Measurements from ENCODE around the gene UNC45A. TPM values are rescaled to one million over a fixed set of nuclear protein-coding genes. Genes with fewer than 3 reads are reported as not detected.

The UNC45A gene
- total RNA-seq, 1 experiment from 2014 or later, result 68.4 TPM

DNA sequence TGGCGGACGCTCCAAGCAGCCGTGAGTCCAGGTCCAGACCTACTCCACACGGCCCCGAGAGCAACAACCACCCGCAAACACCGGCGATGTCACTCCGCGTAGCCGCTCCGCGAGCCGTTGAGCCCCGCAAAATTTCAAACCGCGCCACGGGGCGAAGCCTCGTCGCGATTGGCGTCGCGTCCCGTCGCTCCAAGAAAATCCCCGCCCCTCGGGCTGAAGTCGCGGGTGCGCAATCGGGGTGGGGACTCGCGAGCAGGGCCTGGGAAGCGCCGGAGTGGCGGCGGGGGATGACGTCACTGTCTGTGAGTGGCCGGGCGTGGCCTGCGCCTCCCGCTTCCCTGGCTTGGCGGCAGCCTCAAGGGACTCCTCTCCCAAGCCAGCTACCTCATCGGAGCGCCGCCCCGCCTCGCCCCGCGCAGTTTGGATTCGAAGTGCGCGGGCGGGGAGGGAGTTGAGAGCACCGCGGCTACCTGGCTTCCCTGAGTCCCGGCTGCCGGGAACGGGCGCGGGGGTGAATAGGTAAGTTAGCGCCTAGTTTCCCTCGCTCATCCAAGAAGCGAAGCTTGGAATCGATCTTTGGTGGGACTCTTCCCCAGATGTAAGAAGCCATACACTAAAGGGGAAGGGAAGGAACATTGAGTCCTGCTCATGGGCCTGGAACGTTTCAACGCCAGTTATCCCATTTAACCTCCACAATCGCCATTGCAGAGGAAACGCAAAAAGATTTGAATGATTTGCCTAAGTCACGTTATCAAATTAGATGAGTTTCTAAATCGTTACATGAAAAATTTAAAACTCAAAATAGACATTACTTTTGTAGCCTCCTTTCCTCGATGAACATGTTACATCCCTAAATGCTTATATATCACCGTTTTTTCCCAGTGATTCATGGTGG, 59.6 kb downstream of the UNC45A start, which contains the start of gene PRC1:
Gene PRC1 (minus strand): TSS at position 119 of the 895 bp plus-strand sequence. CDS start 118 bp downstream, at position 1.
- H3K79me2 ChIP-seq (ENCODE audit: low read length), result peaks cover 60% of the 10 kb centered on the region
- H4K20me1 ChIP-seq (ENCODE audit: low read length), result no peaks in the 10 kb centered on the region
- TF ChIP-seq EZH2phosphoT487 (IDR thresholded peaks at IDR 0.05; ENCODE audit: borderline replicate concordance, low read length), result no peak
- TF ChIP-seq, protein P1, sequence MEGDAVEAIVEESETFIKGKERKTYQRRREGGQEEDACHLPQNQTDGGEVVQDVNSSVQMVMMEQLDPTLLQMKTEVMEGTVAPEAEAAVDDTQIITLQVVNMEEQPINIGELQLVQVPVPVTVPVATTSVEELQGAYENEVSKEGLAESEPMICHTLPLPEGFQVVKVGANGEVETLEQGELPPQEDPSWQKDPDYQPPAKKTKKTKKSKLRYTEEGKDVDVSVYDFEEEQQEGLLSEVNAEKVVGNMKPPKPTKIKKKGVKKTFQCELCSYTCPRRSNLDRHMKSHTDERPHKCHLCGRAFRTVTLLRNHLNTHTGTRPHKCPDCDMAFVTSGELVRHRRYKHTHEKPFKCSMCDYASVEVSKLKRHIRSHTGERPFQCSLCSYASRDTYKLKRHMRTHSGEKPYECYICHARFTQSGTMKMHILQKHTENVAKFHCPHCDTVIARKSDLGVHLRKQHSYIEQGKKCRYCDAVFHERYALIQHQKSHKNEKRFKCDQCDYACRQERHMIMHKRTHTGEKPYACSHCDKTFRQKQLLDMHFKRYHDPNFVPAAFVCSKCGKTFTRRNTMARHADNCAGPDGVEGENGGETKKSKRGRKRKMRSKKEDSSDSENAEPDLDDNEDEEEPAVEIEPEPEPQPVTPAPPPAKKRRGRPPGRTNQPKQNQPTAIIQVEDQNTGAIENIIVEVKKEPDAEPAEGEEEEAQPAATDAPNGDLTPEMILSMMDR (conservative IDR thresholded peaks at IDR 0.05; ENCODE audit: low read depth, low read length), result no peak
- TF ChIP-seq EZH2 (IDR thresholded peaks at IDR 0.05; ENCODE audit: low read length, unreplicated experiment), result no peak
- H3F3A ChIP-seq (ENCODE audit: low read length, unreplicated experiment), result no peaks in the 10 kb centered on the region
- no peaks in the 10 kb centered on the region for H3K9me2 ChIP-seq (replicated peaks; ENCODE audit: low read length)
- peak within 1 kb of the TSS; percentile 92 for H3K4me2 ChIP-seq (ENCODE audit: low read length)
- POLR2A ChIA-PET (ENCODE audit: unreplicated experiment), result interaction anchor here (1.0 kb wide), 1 partner anchor 46 kb away, joined by 4 read pairs; no protein-coding TSS in a partner anchor
- peaks cover 5% of the 10 kb centered on the region; the same call in 1 of the 2 replicates for H3K4me1 ChIP-seq (ENCODE audit: insufficient read depth, low read length)
- peaks cover 10% of the 10 kb centered on the region for H3K36me3 ChIP-seq (ENCODE audit: low read depth, low read length)
- intact Hi-C loops (cut with micrococcal nuclease), result loop anchor here (5.0 kb wide), 2 partner anchors 37 to 62 kb away; partner anchors contain the start of gene HDDC3
- ATAC-seq (peak; percentile 96), DNase-seq (peak; percentile 99)
- H3K27ac ChIP-seq (ENCODE audit: low read length), result peak within 1 kb of the TSS; percentile 58
- H3K9me3 ChIP-seq (ENCODE audit: low read length), result no peaks in the 10 kb centered on the region
- peak within 1 kb of the TSS; percentile 72 for H3K4me3 ChIP-seq (ENCODE audit: low read length)
- H3K27me3 ChIP-seq (ENCODE audit: low read length), result no peaks in the 10 kb centered on the region
- TSS peak; percentile 88 for BruUV-seq (replicated peaks)
- peak within 1 kb of the TSS; percentile 94 for H3K9ac ChIP-seq (ENCODE audit: low read length)
- CTCF ChIA-PET, result no interaction called here
- peak within 1 kb of the TSS; percentile 91 for H2AFZ ChIP-seq (ENCODE audit: low read length)

DNA sequence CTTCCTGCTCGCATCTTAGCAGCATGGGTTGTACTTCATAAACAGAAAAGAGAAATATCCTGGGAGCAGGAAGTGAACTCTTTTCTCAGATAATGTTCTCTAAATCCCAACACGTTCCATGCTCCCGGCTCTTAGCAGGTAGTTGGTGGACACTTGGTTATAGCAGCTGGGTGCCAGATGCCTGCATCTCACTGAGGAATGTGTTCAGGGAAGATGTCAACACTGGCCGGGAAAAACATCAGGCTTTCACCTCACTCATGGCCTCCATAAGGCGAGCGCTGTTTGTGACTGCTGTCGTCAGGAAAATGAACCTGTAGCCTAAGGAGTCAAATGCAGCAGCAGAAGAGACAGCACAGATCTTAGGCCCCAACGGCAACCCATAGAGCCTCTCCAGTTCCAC, 63.7 kb downstream of the UNC45A start:
- ATAC-seq (no peak), DNase-seq (no peak)
- Histone ChIP-seq H3K27me3 (ENCODE audit: low read length) (no peaks in the 10 kb centered on the region), H3K4me1 (ENCODE audit: insufficient read depth, low read length) (no peaks in the 10 kb centered on the region), H3K4me2 (ENCODE audit: low read length) (no peak overlapping the region), H3K9ac (ENCODE audit: low read length) (no peak overlapping the region), H4K20me1 (ENCODE audit: low read length) (no peaks in the 10 kb centered on the region), H2AFZ (ENCODE audit: low read length) (no peak overlapping the region), H3K79me2 (ENCODE audit: low read length) (peaks cover 20% of the 10 kb centered on the region), H3K9me3 (ENCODE audit: low read length) (no peaks in the 10 kb centered on the region), H3K4me3 (ENCODE audit: low read length) (no peak overlapping the region), H3F3A (ENCODE audit: low read length, unreplicated experiment) (no peaks in the 10 kb centered on the region), H3K9me2 (replicated peaks; ENCODE audit: low read length) (no peaks in the 10 kb centered on the region), H3K36me3 (ENCODE audit: low read depth, low read length) (peaks cover 23% of the 10 kb centered on the region), H3K27ac (ENCODE audit: low read length) (no peak overlapping the region)
- BruUV-seq (replicated peaks), result no TSS peak
- POLR2A ChIA-PET (ENCODE audit: unreplicated experiment), result no interaction called here
- TF ChIP-seq EZH2 (IDR thresholded peaks at IDR 0.05; ENCODE audit: low read length, unreplicated experiment), result no peak
- CTCF ChIA-PET, result no interaction called here
- intact Hi-C loops (cut with micrococcal nuclease), result no loop called here

GRCh38 chr15:91001209-91001608, 66.1 kb downstream of the UNC45A start:
- Histone ChIP-seq H3K4me3 (ENCODE audit: low read length) (no peak overlapping the region), H3K79me2 (ENCODE audit: low read length) (peaks cover 1% of the 10 kb centered on the region; the same call in 1 of the 2 replicates), H3K9me2 (replicated peaks; ENCODE audit: low read length) (no peaks in the 10 kb centered on the region), H3K9me3 (ENCODE audit: low read length) (no peaks in the 10 kb centered on the region), H3K36me3 (ENCODE audit: low read depth, low read length) (peaks cover 23% of the 10 kb centered on the region), H3K9ac (ENCODE audit: low read length) (no peak overlapping the region), H3K4me1 (ENCODE audit: insufficient read depth, low read length) (no peaks in the 10 kb centered on the region), H4K20me1 (ENCODE audit: low read length) (no peaks in the 10 kb centered on the region), H3K27ac (ENCODE audit: low read length) (no peak overlapping the region), H3K4me2 (ENCODE audit: low read length) (no peak overlapping the region), H3K27me3 (ENCODE audit: low read length) (no peaks in the 10 kb centered on the region), H2AFZ (ENCODE audit: low read length) (no peak overlapping the region), H3F3A (ENCODE audit: low read length, unreplicated experiment) (no peaks in the 10 kb centered on the region)
- ATAC-seq, result no peak
- intact Hi-C loops (cut with micrococcal nuclease), result no loop called here
- no peak for DNase-seq
- ChIA-PET CTCF (no interaction called here), POLR2A (ENCODE audit: unreplicated experiment) (no interaction called here)
- BruUV-seq (replicated peaks), result no TSS peak
- no peak for TF ChIP-seq EZH2 (IDR thresholded peaks at IDR 0.05; ENCODE audit: low read length, unreplicated experiment)
- no peak for TF ChIP-seq EZH2phosphoT487 (IDR thresholded peaks at IDR 0.05; ENCODE audit: borderline replicate concordance, low read length)
- TF ChIP-seq, protein P1 (conservative IDR thresholded peaks at IDR 0.05; ENCODE audit: low read depth, low read length), result no peak

Other genes with a start within 250 kb of the UNC45A start
- gene BLM, start 217.9 kb upstream of the UNC45A start, total RNA-seq (2014; rRNA removed), result 10.3 and 18.7 TPM in 2 replicates
- 39.1 and 44.2 TPM in 2 replicates for gene FURIN, start 66.7 kb upstream of the UNC45A start, total RNA-seq (2014; rRNA removed)
- gene FES, start 50.8 kb upstream of the UNC45A start, total RNA-seq (2014; rRNA removed), result 2.8 and 11.5 TPM in 2 replicates
- gene MAN2A2, start 32.0 kb upstream of the UNC45A start, total RNA-seq (2014; rRNA removed), result 19.8 and 26.3 TPM in 2 replicates
- 18.5 and 19.6 TPM in 2 replicates for gene HDDC3, start 2.7 kb upstream of the UNC45A start, total RNA-seq (2014; rRNA removed)
- 9.2 and 11.7 TPM in 2 replicates for gene RCCD1, start 19.6 kb downstream of the UNC45A start, total RNA-seq (2014; rRNA removed)
- 236 and 243 TPM in 2 replicates for gene PRC1, start 59.2 kb downstream of the UNC45A start, total RNA-seq (2014; rRNA removed)
- gene VPS33B, start 87.3 kb downstream of the UNC45A start, total RNA-seq (2014; rRNA removed), result 7.5 and 8.0 TPM in 2 replicates
- not detected in 2 replicates for gene SV2B, start 165.0 kb downstream of the UNC45A start, total RNA-seq (2014; rRNA removed)